ENCODE data around the gene OTUB2.

GRCh38 chr14:94026173-94026888, at the start of gene OTUB2:
- TF ChIP-seq CTCF (IDR thresholded peaks at IDR 0.05) (no peak), POLR2A (IDR thresholded peaks at IDR 0.05) (no peak)
